ENCODE measurements around the gene MDFI.

The MDFI gene

GRCh38 chr6:41697861-41698781 lies 59.9 kb downstream of the MDFI start:
- TF ChIP-seq CTCF (IDR thresholded peaks at IDR 0.05): no peak
- Histone ChIP-seq H3K4me3 (ENCODE audit: low read depth in 1 of 2, low read length in 1 of 2) (no peak overlapping the region), H3K27me3 (no peaks in the 10 kb centered on the region), H3K4me1 (ENCODE audit: control insufficient read depth in 1 of 2, insufficient read depth in 1 of 2, low read depth in 1 of 2, low read length in 1 of 2) (no peaks in the 10 kb centered on the region), H3K36me3 (peaks cover 54% of the 10 kb centered on the region), H3K27ac (no peak overlapping the region), H3K9me3 (no peaks in the 10 kb centered on the region)

GRCh38 chr6:41699063-41699462 lies 60.8 kb downstream of the MDFI start:
- Histone ChIP-seq H3K4me1 (ENCODE audit: control insufficient read depth in 1 of 2, insufficient read depth in 1 of 2, low read depth in 1 of 2, low read length in 1 of 2) (no peaks in the 10 kb centered on the region), H3K4me3 (ENCODE audit: low read depth in 1 of 2, low read length in 1 of 2) (no peak overlapping the region), H3K27ac (no peak overlapping the region), H3K27me3 (no peaks in the 10 kb centered on the region), H3K9me3 (no peaks in the 10 kb centered on the region), H3K36me3 (peaks cover 60% of the 10 kb centered on the region)
- TF ChIP-seq CTCF (IDR thresholded peaks at IDR 0.05): no peak

- H3K27ac ChIP-seq: no peak overlapping the region
- H3K36me3 ChIP-seq: peaks cover 70% of the 10 kb centered on the region
- peaks cover 5 to 6% of the 10 kb centered on the region in 2 experiments for H3K4me1 ChIP-seq (ENCODE audit: control insufficient read depth in 1 of 2, insufficient read depth in 1 of 2, low read depth in 1 of 2, low read length in 1 of 2)
- TF ChIP-seq CTCF (IDR thresholded peaks at IDR 0.05): no peak
- H3K4me3 ChIP-seq (ENCODE audit: low read depth in 1 of 2, low read length in 1 of 2): no peak overlapping the region
- no peaks in the 10 kb centered on the region for H3K9me3 ChIP-seq
- no peaks in the 10 kb centered on the region for H3K27me3 ChIP-seq
Measured at GRCh38 chr6:41700463-41701347, 62.4 kb downstream of the MDFI start.

- H3K4me1 ChIP-seq (ENCODE audit: control insufficient read depth in 1 of 2, insufficient read depth in 1 of 2, low read depth in 1 of 2, low read length in 1 of 2): peaks cover 19 to 21% of the 10 kb centered on the region in 2 experiments
- H3K27me3 ChIP-seq: no peaks in the 10 kb centered on the region
- TF ChIP-seq CTCF (IDR thresholded peaks at IDR 0.05): no peak
- H3K9me3 ChIP-seq: no peaks in the 10 kb centered on the region
- no peak overlapping the region for H3K27ac ChIP-seq
- H3K36me3 ChIP-seq: peaks cover 58% of the 10 kb centered on the region
- H3K4me3 ChIP-seq (ENCODE audit: low read depth in 1 of 2, low read length in 1 of 2): no peak overlapping the region
Measured at GRCh38 chr6:41702089-41702745, 63.9 kb downstream of the MDFI start.

- no peaks in the 10 kb centered on the region for H3K9me3 ChIP-seq
- TF ChIP-seq CTCF (IDR thresholded peaks at IDR 0.05): no peak
- H3K4me3 ChIP-seq (ENCODE audit: low read depth in 1 of 2, low read length in 1 of 2): no peak overlapping the region
- no peak overlapping the region for H3K27ac ChIP-seq
- H3K36me3 ChIP-seq: peaks cover 52% of the 10 kb centered on the region
- H3K27me3 ChIP-seq: no peaks in the 10 kb centered on the region
- H3K4me1 ChIP-seq (ENCODE audit: control insufficient read depth in 1 of 2, insufficient read depth in 1 of 2, low read depth in 1 of 2, low read length in 1 of 2): peaks cover 26 to 28% of the 10 kb centered on the region in 2 experiments
Measured at GRCh38 chr6:41702771-41703494, 64.7 kb downstream of the MDFI start.
